ENCODE data around the gene ADH1C.

- no peak for TF ChIP-seq EP300 (IDR thresholded peaks at IDR 0.05; ENCODE audit: borderline replicate concordance)
- TF ChIP-seq TCF12 (IDR thresholded peaks at IDR 0.05; ENCODE audit: low read depth): no peak
- no peak for TF ChIP-seq CEBPB (IDR thresholded peaks at IDR 0.05)
- TF ChIP-seq NFIC (IDR thresholded peaks at IDR 0.05): no peak
- TF ChIP-seq RAD21 (IDR thresholded peaks at IDR 0.05; ENCODE audit: low read depth): no peak
- no peak for TF ChIP-seq YY1 (IDR thresholded peaks at IDR 0.05; ENCODE audit: low read depth)
- TF ChIP-seq REST (IDR thresholded peaks at IDR 0.05; ENCODE audit: low read depth): no peak
These were observed 37.5 kb upstream of the ADH1C start for GRCh38 chr4:99390055-99390454.
